Activated naive CD4-positive, alpha-beta T cell treated with anti-CD3 and anti-CD28 coated beads, Interleukin-2, amount 10 ng/mL, durations not matched to agents 7 days and 5 days (primary cell): ENCODE measurements around the gene C14orf93.

ENCODE experiments used
- CTCF ChIA-PET: fragments of 350-600 bp; sonication (Branson Sonifier 250); formaldehyde crosslinking; loops from one replicate; lab custom pipeline; 2021; ENCODE audit warnings: antibody characterized with exemption; lab: Charles Lee
- DNase-seq: peaks from one replicate; pipeline ENCODE4 v3.0.0-alpha.2; 2020
- H3K27ac Mint-ChIP-seq: one replicate; pipeline ENCODE4 v1.8.0; 2021; ENCODE audit warnings: mild to moderate bottlenecking, moderate library complexity, mixed read lengths
- H3K27me3 Mint-ChIP-seq: one replicate; pipeline ENCODE4 v1.8.0; 2021; ENCODE audit warnings: mild to moderate bottlenecking, mixed read lengths
- H3K36me3 Mint-ChIP-seq: one replicate; pipeline ENCODE4 v1.8.0; 2021; ENCODE audit warnings: mixed read lengths
- H3K4me1 Mint-ChIP-seq: one replicate; pipeline ENCODE4 v1.8.0; 2021; ENCODE audit warnings: mixed read lengths
- H3K4me3 Mint-ChIP-seq: one replicate; pipeline ENCODE4 v1.8.0; 2021; ENCODE audit warnings: mild to moderate bottlenecking, moderate library complexity, mixed read lengths
- H3K9me3 Mint-ChIP-seq: one replicate; pipeline ENCODE4 v1.8.0; 2021; ENCODE audit warnings: mixed read lengths

Gene C14orf93

GRCh38 chr14:23009939-23010726 lies at the start of gene C14orf93:
Gene C14orf93 (minus strand): TSS chr14:23010143. CDS start chr14:22999023, 11,120 bp downstream.
- Mint-ChIP-seq H3K27ac (peak within 1 kb of the TSS; percentile 98), H3K27me3 (no peaks in the 10 kb centered on the region), H3K36me3 (no peaks in the 10 kb centered on the region), H3K9me3 (no peaks in the 10 kb centered on the region), H3K4me1 (peaks cover 51% of the 10 kb centered on the region), H3K4me3 (peak within 1 kb of the TSS; percentile 85)
- peak; percentile 88 for DNase-seq
- CTCF ChIA-PET, result interaction anchor here (0.6 to 0.9 kb wide), 2 partner anchors 14 to 189 kb away, joined by 3 read pairs; no protein-coding TSS in a partner anchor

GRCh38 chr14:23058654-23059504 lies 48.9 kb upstream of the C14orf93 start:
- DNase-seq, result no peak
- H3K27me3 Mint-ChIP-seq, result peaks cover 25% of the 10 kb centered on the region
- H3K4me1 Mint-ChIP-seq, result peaks cover 21% of the 10 kb centered on the region
- H3K9me3 Mint-ChIP-seq, result no peaks in the 10 kb centered on the region
- H3K36me3 Mint-ChIP-seq, result peaks cover 39% of the 10 kb centered on the region
- H3K4me3 Mint-ChIP-seq, result no peak overlapping the region
- CTCF ChIA-PET, result interaction anchor here (0.7 to 19.2 kb wide), 21 partner anchors 9 to 499 kb away, joined by 3 to 633 read pairs (median 4); partner anchors contain the start of gene AJUBA
- no peak overlapping the region for H3K27ac Mint-ChIP-seq

GRCh38 chr14:23057757-23058653 lies 48.1 kb upstream of the C14orf93 start:
- Mint-ChIP-seq H3K27ac (peak overlapping the region; percentile 71), H3K36me3 (peaks cover 30% of the 10 kb centered on the region), H3K9me3 (no peaks in the 10 kb centered on the region), H3K27me3 (peaks cover 25% of the 10 kb centered on the region), H3K4me1 (peaks cover 21% of the 10 kb centered on the region), H3K4me3 (peak overlapping the region; percentile 83)
- CTCF ChIA-PET, result interaction anchor here (0.7 to 19.2 kb wide), 24 partner anchors 9 to 498 kb away, joined by 3 to 633 read pairs (median 4); partner anchors contain the start of gene AJUBA
- DNase-seq, result peak; percentile 92

GRCh38 chr14:23056956-23057756 lies 47.2 kb upstream of the C14orf93 start, which contains the start of gene CDH24:
Gene CDH24 (minus strand): TSS chr14:23057520. CDS start chr14:23055733, 1,787 bp downstream.
- Mint-ChIP-seq H3K36me3 (peaks cover 21% of the 10 kb centered on the region), H3K4me1 (peaks cover 21% of the 10 kb centered on the region)

GRCh38 chr14:23056145-23056955 lies 46.4 kb upstream of the C14orf93 start:
- H3K9me3 Mint-ChIP-seq, result no peaks in the 10 kb centered on the region

More at GRCh38 chr14:23056956-23057756, 47.2 kb upstream of the C14orf93 start, which contains the start of gene CDH24:
- CTCF ChIA-PET, result interaction anchor here (0.7 to 19.2 kb wide), 25 partner anchors 8 to 497 kb away, joined by 3 to 633 read pairs (median 6); partner anchors contain the start of genes AJUBA and PSMB11
- H3K4me3 Mint-ChIP-seq, result peak within 1 kb of the TSS; percentile 83
- H3K9me3 Mint-ChIP-seq, result no peaks in the 10 kb centered on the region
- peak; percentile 87 for DNase-seq
- peak within 1 kb of the TSS; percentile 71 for H3K27ac Mint-ChIP-seq
- peaks cover 25% of the 10 kb centered on the region for H3K27me3 Mint-ChIP-seq

GRCh38 chr14:23055621-23056144 lies 45.7 kb upstream of the C14orf93 start:
- no peak for DNase-seq
- CTCF ChIA-PET, result interaction anchor here (0.9 to 19.2 kb wide), 10 partner anchors 8 to 128 kb away, joined by 3 to 633 read pairs (median 6); partner anchors contain the start of genes AJUBA and PSMB11
- Mint-ChIP-seq H3K27me3 (peaks cover 25% of the 10 kb centered on the region), H3K4me1 (peaks cover 21% of the 10 kb centered on the region), H3K27ac (no peak overlapping the region), H3K36me3 (peaks cover 11% of the 10 kb centered on the region), H3K9me3 (no peaks in the 10 kb centered on the region), H3K4me3 (peak overlapping the region; percentile 62)

More at GRCh38 chr14:23056145-23056955, 46.4 kb upstream of the C14orf93 start:
- Mint-ChIP-seq H3K4me3 (peak overlapping the region; percentile 78), H3K27ac (no peak overlapping the region), H3K27me3 (peaks cover 25% of the 10 kb centered on the region), H3K4me1 (peaks cover 21% of the 10 kb centered on the region), H3K36me3 (peaks cover 16% of the 10 kb centered on the region)
- DNase-seq, result peak; percentile 78
- CTCF ChIA-PET, result interaction anchor here (0.9 to 19.2 kb wide), 12 partner anchors 12 to 129 kb away, joined by 3 to 633 read pairs (median 8); partner anchors contain the start of genes AJUBA and PSMB11

- DNase-seq, result no peak
- Mint-ChIP-seq H3K27me3 (peaks cover 25% of the 10 kb centered on the region), H3K9me3 (no peaks in the 10 kb centered on the region), H3K4me1 (peaks cover 21% of the 10 kb centered on the region), H3K27ac (no peak overlapping the region), H3K4me3 (no peak overlapping the region), H3K36me3 (peaks cover 10% of the 10 kb centered on the region)
- CTCF ChIA-PET, result interaction anchor here (1.1 to 19.2 kb wide), 9 partner anchors 9 to 128 kb away, joined by 4 to 633 read pairs (median 7); partner anchors contain the start of genes AJUBA and PSMB11
These were observed 45.2 kb upstream of the C14orf93 start for GRCh38 chr14:23055147-23055550.

- Mint-ChIP-seq H3K36me3 (peaks cover 7% of the 10 kb centered on the region), H3K4me3 (no peak overlapping the region), H3K27me3 (peaks cover 25% of the 10 kb centered on the region), H3K9me3 (no peaks in the 10 kb centered on the region), H3K4me1 (peaks cover 21% of the 10 kb centered on the region), H3K27ac (no peak overlapping the region)
- DNase-seq, result peak; percentile 54
- CTCF ChIA-PET, result interaction anchor here (0.6 to 19.2 kb wide), 11 partner anchors 10 to 492 kb away, joined by 3 to 633 read pairs (median 6); partner anchors contain the start of genes AJUBA and PSMB11
These were observed 44.3 kb upstream of the C14orf93 start for GRCh38 chr14:23054000-23054811.

- CTCF ChIA-PET, result interaction anchor here (1.0 to 19.2 kb wide), 4 partner anchors 15 to 81 kb away, joined by 3 to 633 read pairs (median 13); partner anchors contain the start of gene AJUBA
- H3K9me3 Mint-ChIP-seq, result no peaks in the 10 kb centered on the region
- peaks cover 4% of the 10 kb centered on the region for H3K36me3 Mint-ChIP-seq
- no peak overlapping the region for H3K27ac Mint-ChIP-seq
- DNase-seq, result no peak
- no peak overlapping the region for H3K4me3 Mint-ChIP-seq
- peaks cover 20% of the 10 kb centered on the region for H3K4me1 Mint-ChIP-seq
- H3K27me3 Mint-ChIP-seq, result peaks cover 25% of the 10 kb centered on the region
These were observed 43.5 kb upstream of the C14orf93 start for GRCh38 chr14:23053426-23053825.

GRCh38 chr14:23052671-23053070 lies 42.7 kb upstream of the C14orf93 start:
- no peaks in the 10 kb centered on the region for H3K9me3 Mint-ChIP-seq
- H3K36me3 Mint-ChIP-seq, result no peaks in the 10 kb centered on the region
- H3K27ac Mint-ChIP-seq, result no peak overlapping the region
- peaks cover 13% of the 10 kb centered on the region for H3K4me1 Mint-ChIP-seq
- H3K27me3 Mint-ChIP-seq, result peaks cover 20% of the 10 kb centered on the region
- H3K4me3 Mint-ChIP-seq, result no peak overlapping the region
- CTCF ChIA-PET, result interaction anchor here (0.7 to 19.2 kb wide), 4 partner anchors 29 to 80 kb away, joined by 3 to 633 read pairs (median 12); partner anchors contain the start of gene AJUBA
- DNase-seq, result no peak
